LNCaP clone FGC (cell line): ENCODE data around the gene CIBAR2.

Experiments
- DNase-seq: peaks from one replicate; pipeline ENCODE4 v3.0.0-alpha.2; 2011; ENCODE audit warnings: low read depth
- H3K4me3 ChIP-seq: 2 replicates; pipeline ENCODE4 v1.5.1; 2011; ENCODE audit warnings: mild to moderate bottlenecking, low read depth, low read length, control low read depth
- TF ChIP-seq, protein P1 (sequence below): IDR thresholded peaks from 2 replicates; pipeline ENCODE4 v1.5.1; 2012; ENCODE audit warnings: mild to moderate bottlenecking; ENCODE audit not compliant: control insufficient read depth, insufficient read depth; ENCODE audit errors: extremely low read depth

The CIBAR2 gene

DNA sequence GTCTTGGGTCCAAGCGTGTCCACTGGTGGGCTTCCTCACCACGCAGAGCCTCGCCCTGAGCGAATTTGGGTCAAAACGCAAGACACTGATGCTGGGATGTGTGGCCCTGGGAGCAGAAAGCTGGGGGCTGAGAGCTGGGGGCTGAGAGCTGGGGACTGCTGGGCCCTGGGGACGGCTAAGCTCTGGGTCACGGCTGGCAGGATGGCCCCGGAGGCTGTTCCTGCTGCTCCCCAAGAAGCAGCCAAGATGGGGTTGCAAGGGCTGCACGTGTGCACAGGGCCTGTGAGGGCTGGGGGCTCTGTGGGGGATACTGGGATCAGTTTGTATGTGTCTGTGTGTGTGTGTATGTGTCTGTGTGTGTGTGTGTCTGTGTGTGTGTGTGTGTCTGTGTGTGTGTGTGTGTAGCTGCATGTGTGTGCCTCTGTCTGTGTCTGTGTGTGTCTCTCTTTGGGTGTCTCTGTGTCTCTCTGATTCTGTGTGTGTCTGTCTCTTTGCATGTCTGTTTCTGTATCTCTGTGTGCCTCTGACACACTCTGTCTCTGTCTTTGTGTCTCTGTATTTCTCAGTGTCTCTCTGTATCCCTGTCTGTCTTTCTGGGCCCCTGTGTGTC lies 38.2 kb upstream of the CIBAR2 start:
- DNase-seq: no peak
- TF ChIP-seq, protein P1, sequence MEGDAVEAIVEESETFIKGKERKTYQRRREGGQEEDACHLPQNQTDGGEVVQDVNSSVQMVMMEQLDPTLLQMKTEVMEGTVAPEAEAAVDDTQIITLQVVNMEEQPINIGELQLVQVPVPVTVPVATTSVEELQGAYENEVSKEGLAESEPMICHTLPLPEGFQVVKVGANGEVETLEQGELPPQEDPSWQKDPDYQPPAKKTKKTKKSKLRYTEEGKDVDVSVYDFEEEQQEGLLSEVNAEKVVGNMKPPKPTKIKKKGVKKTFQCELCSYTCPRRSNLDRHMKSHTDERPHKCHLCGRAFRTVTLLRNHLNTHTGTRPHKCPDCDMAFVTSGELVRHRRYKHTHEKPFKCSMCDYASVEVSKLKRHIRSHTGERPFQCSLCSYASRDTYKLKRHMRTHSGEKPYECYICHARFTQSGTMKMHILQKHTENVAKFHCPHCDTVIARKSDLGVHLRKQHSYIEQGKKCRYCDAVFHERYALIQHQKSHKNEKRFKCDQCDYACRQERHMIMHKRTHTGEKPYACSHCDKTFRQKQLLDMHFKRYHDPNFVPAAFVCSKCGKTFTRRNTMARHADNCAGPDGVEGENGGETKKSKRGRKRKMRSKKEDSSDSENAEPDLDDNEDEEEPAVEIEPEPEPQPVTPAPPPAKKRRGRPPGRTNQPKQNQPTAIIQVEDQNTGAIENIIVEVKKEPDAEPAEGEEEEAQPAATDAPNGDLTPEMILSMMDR: no peak
- no peak overlapping the region for H3K4me3 ChIP-seq

DNA sequence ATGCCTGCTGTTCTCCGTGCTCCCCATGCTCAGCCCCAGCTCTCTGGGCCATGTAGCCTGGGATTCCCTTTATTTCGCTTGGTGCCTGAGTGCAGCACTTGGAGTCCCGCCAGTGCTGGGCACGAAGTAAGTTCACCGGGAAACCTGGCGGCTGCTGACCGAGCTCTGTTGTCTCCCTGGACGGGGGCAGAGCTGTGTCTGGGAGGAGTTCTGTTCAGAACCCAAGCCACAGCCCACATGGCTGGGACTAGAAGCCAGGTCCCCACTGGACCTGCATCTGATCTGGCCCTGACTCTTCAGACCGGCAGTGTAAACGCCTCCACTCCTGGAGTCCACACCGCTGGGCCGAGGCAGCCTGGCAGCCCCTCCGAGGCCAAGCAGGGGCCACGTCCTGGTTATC lies 37.5 kb upstream of the CIBAR2 start:
- TF ChIP-seq, protein P1: no peak
- H3K4me3 ChIP-seq: no peak overlapping the region
- DNase-seq: peak; percentile 42

DNA sequence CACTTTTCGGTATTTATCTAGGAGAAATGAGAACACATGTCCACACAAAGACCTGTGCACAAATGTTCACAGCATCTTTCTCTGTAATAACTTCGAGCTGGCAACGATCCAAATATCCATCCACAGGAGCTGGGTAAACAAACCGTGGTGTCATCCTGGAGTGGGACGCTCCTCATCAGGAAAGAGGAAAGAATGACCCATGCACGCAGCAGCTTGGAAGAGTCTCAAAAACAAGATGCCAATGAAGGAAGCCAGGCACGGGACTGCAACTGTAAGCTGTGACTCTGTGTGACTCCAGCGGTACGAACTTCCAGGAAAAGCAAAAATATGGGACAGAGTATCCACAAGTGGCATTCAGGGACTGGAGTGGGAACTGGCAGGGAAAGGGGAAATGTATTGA lies 36.7 kb upstream of the CIBAR2 start:
- H3K4me3 ChIP-seq: no peak overlapping the region
- DNase-seq: peak; percentile 78
- TF ChIP-seq, protein P1: no peak

DNA sequence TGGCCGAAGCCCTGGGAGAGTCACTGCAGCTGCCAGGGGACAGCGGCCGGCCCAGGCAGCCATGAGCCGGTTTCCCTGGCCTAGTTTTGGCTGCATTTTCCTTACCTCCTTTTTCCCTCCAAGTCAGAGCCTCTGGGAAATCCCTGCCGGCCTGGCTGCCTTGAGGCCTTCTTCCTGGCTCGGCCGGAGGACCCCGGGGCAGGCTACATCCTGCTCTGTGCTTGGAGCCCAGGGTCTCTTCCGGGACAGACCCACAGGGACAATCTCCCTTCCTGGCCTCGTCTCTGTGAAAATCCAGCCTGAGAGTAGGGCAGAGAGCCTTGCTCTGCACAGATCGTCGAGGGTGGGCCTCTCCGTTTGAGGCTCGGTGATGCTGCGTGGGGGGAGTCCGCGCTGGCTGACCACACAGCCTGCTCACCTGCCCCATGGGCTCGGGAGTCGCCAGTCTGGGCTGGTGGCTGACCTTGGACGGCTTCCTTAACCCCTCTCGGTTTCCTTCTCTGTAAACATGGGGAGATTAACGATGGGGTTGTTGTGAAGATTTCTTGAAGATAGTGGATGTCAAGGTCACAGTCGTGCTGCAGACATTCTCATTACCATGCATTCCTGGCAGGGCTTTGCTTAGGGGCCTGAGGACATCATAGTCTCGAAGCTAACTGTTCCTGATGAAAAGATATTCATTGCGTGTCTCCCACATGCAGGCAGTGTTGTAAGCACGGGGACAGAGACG lies 34.8 kb upstream of the CIBAR2 start:
- TF ChIP-seq, protein P1: no peak
- no peak for DNase-seq
- no peak overlapping the region for H3K4me3 ChIP-seq

DNA sequence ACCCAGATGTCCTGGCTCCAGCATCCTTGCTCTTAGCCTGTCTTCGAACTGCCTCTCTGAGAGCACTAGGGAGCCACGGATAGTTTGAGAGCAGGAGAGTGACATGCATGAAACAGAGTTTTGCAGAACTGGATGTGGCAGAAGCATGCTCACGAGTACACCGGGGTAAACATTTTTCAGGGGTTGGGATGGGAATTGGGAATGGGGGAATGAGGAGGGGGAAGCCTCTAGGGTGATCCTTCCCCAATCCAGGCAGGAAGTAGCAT lies 34.2 kb upstream of the CIBAR2 start:
- H3K4me3 ChIP-seq: no peak overlapping the region
- TF ChIP-seq, protein P1: no peak
- no peak for DNase-seq

DNA sequence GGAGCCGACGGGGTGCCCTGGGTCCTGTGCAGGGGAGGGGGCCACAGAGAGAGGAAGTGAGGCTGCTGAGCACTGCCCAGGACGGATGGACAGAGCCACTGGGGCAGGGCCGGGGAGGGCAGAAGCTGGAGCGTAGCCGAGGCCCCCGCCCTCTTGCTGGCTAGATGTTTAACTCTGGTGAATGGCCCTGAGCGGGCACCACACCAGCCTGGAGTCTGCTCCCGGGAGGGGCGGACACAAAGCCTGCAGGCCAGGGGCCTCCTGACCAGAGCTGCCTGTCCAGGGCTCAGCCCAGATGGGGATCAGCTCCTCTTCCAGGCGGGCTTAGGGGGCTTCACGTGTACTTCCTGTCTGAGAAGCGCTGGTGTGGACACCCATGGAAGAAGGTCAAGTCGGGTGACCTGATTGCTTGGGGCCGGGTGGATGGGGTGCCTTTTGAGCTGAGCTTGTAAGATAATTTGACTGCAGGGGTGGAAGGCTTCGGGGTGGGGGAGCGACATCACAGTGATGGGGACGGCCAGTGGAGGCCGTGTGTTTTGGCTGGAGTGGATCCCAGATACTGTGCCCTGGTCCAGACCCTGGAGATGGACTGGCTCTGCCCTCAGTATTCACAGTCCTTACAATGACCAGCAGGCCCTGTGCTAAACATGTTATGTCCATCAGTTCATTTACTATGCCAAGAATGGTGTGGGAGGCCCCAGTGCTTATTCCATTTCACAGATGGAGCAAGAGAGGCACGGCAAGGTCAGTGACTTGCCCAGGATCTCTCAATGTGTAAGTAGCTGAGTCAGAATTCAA lies 33.7 kb upstream of the CIBAR2 start:
- H3K4me3 ChIP-seq: no peak overlapping the region
- TF ChIP-seq, protein P1: no peak
- no peak for DNase-seq
